ENCODE measurements around the gene KBTBD4. TPM values are rescaled to one million over a fixed set of nuclear protein-coding genes. Genes with fewer than 3 reads are reported as not detected.

KBTBD4 gene
- total and polyA plus RNA-seq, 2 of the 8 experiments (the other 6 are each of a cell fraction or from before 2014, with no cell fraction given), result 12.0 to 19.5 TPM

DNA sequence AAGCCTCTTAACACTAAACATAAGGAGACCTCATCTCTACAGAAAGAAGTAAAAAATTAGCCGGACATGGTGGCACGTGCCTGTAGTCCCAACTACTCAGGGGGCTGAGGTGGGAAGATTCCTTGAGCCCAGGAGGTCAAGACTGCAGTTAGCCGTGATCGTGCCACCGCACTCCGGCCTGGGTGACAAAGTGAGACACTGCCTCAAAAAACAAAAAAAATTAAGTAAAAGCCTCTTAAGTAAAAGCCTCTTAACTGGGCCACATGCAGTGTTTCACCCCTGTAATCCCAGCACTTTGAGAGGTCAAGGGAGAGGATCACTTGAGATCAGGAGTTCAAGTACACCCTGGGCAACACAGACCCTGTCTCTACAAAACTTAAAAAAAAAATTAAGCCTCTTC is 51.6 kb downstream of the KBTBD4 start:
- Histone ChIP-seq H2BK12ac (ENCODE audit: low read depth, low read length) (no peak overlapping the region), H3K4me2 (ENCODE audit: insufficient read depth in 1 of 2, low read depth in 2 of 2, low read length in 2 of 2) (no peak overlapping the region), H4K8ac (ENCODE audit: extremely low read depth, insufficient read depth, low read length) (no peak overlapping the region), H3K18ac (ENCODE audit: extremely low read depth, low read length) (no peak overlapping the region), H2AK5ac (ENCODE audit: low read depth, low read length) (no peak overlapping the region), H3K23ac (ENCODE audit: insufficient read length) (no peak overlapping the region), H3K14ac (ENCODE audit: insufficient read length) (no peak overlapping the region), H3K79me2 (ENCODE audit: control insufficient read depth in 1 of 2, insufficient read depth in 2 of 2, low read length in 2 of 2) (peaks cover 24 to 100% of the 10 kb centered on the region in 2 experiments), H3K4me3 (ENCODE audit: extremely low read depth in 1 of 4, insufficient read depth in 2 of 4, low read depth in 3 of 4, low read length in 4 of 4) (no peak overlapping the region), H2BK15ac (ENCODE audit: low read length) (no peak overlapping the region), H3K4me1 (replicated peaks in 1 of 4; ENCODE audit: control insufficient read depth in 3 of 4, insufficient read depth in 4 of 4, low read length in 3 of 4) (peaks cover 0 to 16% (median 13%) of the 10 kb centered on the region in 4 experiments; a peak in 5 of 7 replicates), H4K20me1 (replicated peaks in 1 of 2; ENCODE audit: control insufficient read depth in 1 of 2, insufficient read depth in 2 of 2, low read length in 2 of 2) (peaks cover 33 to 40% of the 10 kb centered on the region in 2 experiments), H3K9ac (replicated peaks in 1 of 4; ENCODE audit: extremely low read depth in 1 of 4, low read depth in 3 of 4, low read length in 3 of 4) (no peak overlapping the region), H2AFZ (ENCODE audit: low read length) (no peak overlapping the region), H3K79me1 (ENCODE audit: low read depth, low read length) (peaks cover 5% of the 10 kb centered on the region; the same call in 1 of the 2 replicates), H3K23me2 (ENCODE audit: low read depth, low read length) (no peaks in the 10 kb centered on the region), H3K27ac (ENCODE audit: low read depth, low read length) (no peak overlapping the region), H3K36me3 (ENCODE audit: control insufficient read depth in 2 of 4, insufficient read depth in 4 of 4, low read length in 3 of 4) (peaks cover 0 to 3% (median 0%) of the 10 kb centered on the region in 4 experiments; a peak in 1 of 8 replicates), H3K27me3 (replicated peaks in 1 of 4; ENCODE audit: control insufficient read depth in 3 of 4, extremely low read depth in 1 of 4, insufficient read depth in 3 of 4, low read length in 3 of 4) (no peaks in the 10 kb centered on the region), H2BK5ac (ENCODE audit: low read depth, low read length) (no peak overlapping the region), H3K9me3 (ENCODE audit: insufficient read depth in 2 of 2, low read depth in 1 of 2, low read length in 1 of 2) (no peaks in the 10 kb centered on the region), H2BK120ac (replicated peaks; ENCODE audit: low read depth, low read length) (no peak overlapping the region), H2BK20ac (ENCODE audit: low read length) (no peak overlapping the region), H3K56ac (replicated peaks; ENCODE audit: insufficient read length, low read depth, low read length) (no peak overlapping the region), H3K4ac (replicated peaks; ENCODE audit: insufficient read length, low read depth, low read length) (no peak overlapping the region), H4K91ac (replicated peaks; ENCODE audit: insufficient read length, low read length) (no peak overlapping the region), H4K5ac (ENCODE audit: insufficient read length, low read depth, low read length) (no peak overlapping the region)
- ChIA-PET POLR2A (ENCODE audit: partially characterized antibody) (interaction anchor here (0.5 to 1.4 kb wide), 3 partner anchors 9 to 39 kb away, joined by 3 to 4 read pairs (median 3); no protein-coding TSS in a partner anchor), CTCF (ENCODE audit: partially characterized antibody) (interaction anchor here (1.3 kb wide), 1 partner anchor 90 kb away, joined by 3 read pairs; no protein-coding TSS in a partner anchor)
- no peak for DNase-seq (ENCODE audit: low read depth in 1 of 2, low spot score in 2 of 2)
- no peak for FAIRE-seq
- 98% methylated on average over 6 of the region's 6 CpGs; no CpG with 5 or more reads in 1 of the 2 experiments for WGBS, 2 experiments (ENCODE audit: extremely low coverage in 1 of 2, insufficient coverage in 1 of 2, insufficient read length in 1 of 2, insufficient replicate concordance in 2 of 2, low coverage in 1 of 2, low lambda C conversion rate in 2 of 2, missing lambda C conversion rate in 1 of 2)
- no peak for TF ChIP-seq CBX8 (IDR thresholded peaks at IDR 0.05; ENCODE audit: borderline replicate concordance, low read depth, low read length)
- TF ChIP-seq, protein P1, sequence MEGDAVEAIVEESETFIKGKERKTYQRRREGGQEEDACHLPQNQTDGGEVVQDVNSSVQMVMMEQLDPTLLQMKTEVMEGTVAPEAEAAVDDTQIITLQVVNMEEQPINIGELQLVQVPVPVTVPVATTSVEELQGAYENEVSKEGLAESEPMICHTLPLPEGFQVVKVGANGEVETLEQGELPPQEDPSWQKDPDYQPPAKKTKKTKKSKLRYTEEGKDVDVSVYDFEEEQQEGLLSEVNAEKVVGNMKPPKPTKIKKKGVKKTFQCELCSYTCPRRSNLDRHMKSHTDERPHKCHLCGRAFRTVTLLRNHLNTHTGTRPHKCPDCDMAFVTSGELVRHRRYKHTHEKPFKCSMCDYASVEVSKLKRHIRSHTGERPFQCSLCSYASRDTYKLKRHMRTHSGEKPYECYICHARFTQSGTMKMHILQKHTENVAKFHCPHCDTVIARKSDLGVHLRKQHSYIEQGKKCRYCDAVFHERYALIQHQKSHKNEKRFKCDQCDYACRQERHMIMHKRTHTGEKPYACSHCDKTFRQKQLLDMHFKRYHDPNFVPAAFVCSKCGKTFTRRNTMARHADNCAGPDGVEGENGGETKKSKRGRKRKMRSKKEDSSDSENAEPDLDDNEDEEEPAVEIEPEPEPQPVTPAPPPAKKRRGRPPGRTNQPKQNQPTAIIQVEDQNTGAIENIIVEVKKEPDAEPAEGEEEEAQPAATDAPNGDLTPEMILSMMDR (IDR thresholded peaks at IDR 0.05; ENCODE audit: control extremely low read depth in 1 of 3, insufficient read depth in 1 of 3, low read depth in 1 of 3, low read length in 3 of 3), result no peak
- no peak for TF ChIP-seq EGR1 (IDR thresholded peaks at IDR 0.05; ENCODE audit: borderline replicate concordance, low read depth, low read length)
- TF ChIP-seq, protein P2, sequence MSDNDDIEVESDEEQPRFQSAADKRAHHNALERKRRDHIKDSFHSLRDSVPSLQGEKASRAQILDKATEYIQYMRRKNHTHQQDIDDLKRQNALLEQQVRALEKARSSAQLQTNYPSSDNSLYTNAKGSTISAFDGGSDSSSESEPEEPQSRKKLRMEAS (IDR thresholded peaks at IDR 0.05), result no peak
- TF ChIP-seq TBP (IDR thresholded peaks at IDR 0.05; ENCODE audit: low read depth, low read length), result no peak
- TF ChIP-seq, protein P3, sequence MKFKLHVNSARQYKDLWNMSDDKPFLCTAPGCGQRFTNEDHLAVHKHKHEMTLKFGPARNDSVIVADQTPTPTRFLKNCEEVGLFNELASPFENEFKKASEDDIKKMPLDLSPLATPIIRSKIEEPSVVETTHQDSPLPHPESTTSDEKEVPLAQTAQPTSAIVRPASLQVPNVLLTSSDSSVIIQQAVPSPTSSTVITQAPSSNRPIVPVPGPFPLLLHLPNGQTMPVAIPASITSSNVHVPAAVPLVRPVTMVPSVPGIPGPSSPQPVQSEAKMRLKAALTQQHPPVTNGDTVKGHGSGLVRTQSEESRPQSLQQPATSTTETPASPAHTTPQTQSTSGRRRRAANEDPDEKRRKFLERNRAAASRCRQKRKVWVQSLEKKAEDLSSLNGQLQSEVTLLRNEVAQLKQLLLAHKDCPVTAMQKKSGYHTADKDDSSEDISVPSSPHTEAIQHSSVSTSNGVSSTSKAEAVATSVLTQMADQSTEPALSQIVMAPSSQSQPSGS (IDR thresholded peaks at IDR 0.05; ENCODE audit: low read length), result no peak
- TF ChIP-seq TCF12 (IDR thresholded peaks at IDR 0.05; ENCODE audit: low read depth, low read length), result no peak
- no peak for TF ChIP-seq SP2 (IDR thresholded peaks at IDR 0.05; ENCODE audit: low read length)
- no peak for TF ChIP-seq ZNF274 (IDR thresholded peaks at IDR 0.05; ENCODE audit: borderline replicate concordance, extremely low read depth, low read length)
- no peak for TF ChIP-seq POLR2A (IDR thresholded peaks at IDR 0.05; ENCODE audit: control extremely low read depth in 1 of 2, low read depth in 2 of 2, low read length in 2 of 2)
